CD14-positive monocyte (primary cell): ENCODE data around the gene DIS3L2. TPM values are rescaled to one million over a fixed set of nuclear protein-coding genes. Genes with fewer than 3 reads are reported as not detected.

Experiments used
- DNase-seq, 3 donors: peaks; one replicate each; pipeline ENCODE4 v3.0.0-alpha.2; 2011 to 2022
- H2AFZ ChIP-seq: 2 replicates; pipeline ENCODE4 v1.6.0; 2012; ENCODE audit warnings: mild to moderate bottlenecking, low read depth, low read length, inconsistent platforms; ENCODE audit not compliant: insufficient read depth, poor library complexity, severe bottlenecking
- H3K27ac ChIP-seq, 2 donors: 1 replicate in 1 of 2; 2 replicates in 1 of 2; pipeline ENCODE4 v1.5.1; 2012 to 2013; ENCODE audit warnings: low read length in 2 of 2, control low read depth in 1 of 2, inconsistent platforms in 1 of 2, low read depth in 1 of 2, mild to moderate bottlenecking in 1 of 2
- H3K27me3 ChIP-seq, 2 donors: one replicate each; pipeline versions ENCODE4 v1.6.0 to v1.6.1; 2011 to 2013; ENCODE audit warnings: low read length in 2 of 2; ENCODE audit not compliant: control insufficient read depth in 2 of 2, insufficient read depth in 2 of 2
- H3K36me3 ChIP-seq, 2 donors: replicated peaks in 1 of 2; 1 replicate in 1 of 2; 2 replicates in 1 of 2; pipeline versions ENCODE4 v1.5.1 to v1.6.1; 2012 to 2013; ENCODE audit warnings: low read length in 2 of 2, control low read depth in 1 of 2, inconsistent platforms in 1 of 2, mild to moderate bottlenecking in 1 of 2; ENCODE audit not compliant: insufficient read depth in 2 of 2, control insufficient read depth in 1 of 2
- H3K4me1 ChIP-seq, 2 donors: 1 replicate in 1 of 2; 2 replicates in 1 of 2; pipeline versions ENCODE4 v1.5.1 to v1.6.1; 2012 to 2013; ENCODE audit warnings: low read length in 2 of 2, control low read depth in 1 of 2, inconsistent platforms in 1 of 2, mild to moderate bottlenecking in 1 of 2, moderate library complexity in 1 of 2; ENCODE audit not compliant: insufficient read depth in 2 of 2, control insufficient read depth in 1 of 2
- H3K4me2 ChIP-seq: replicated peaks from 2 replicates; pipeline ENCODE3; 2012; ENCODE audit warnings: low read length, moderate library complexity, mild to moderate bottlenecking; ENCODE audit not compliant: poor library complexity, severe bottlenecking; ENCODE audit errors: extremely low read depth
- H3K4me3 ChIP-seq, 3 experiments: fragments of 200-600 bp in 1 of 3; sonication (generic) in 1 of 3; replicated peaks in 1 of 3; 1 replicate in 2 of 3; 2 replicates in 1 of 3; pipeline ENCODE4 v1.5.1; 2011 to 2013; ENCODE audit warnings: low read length in 3 of 3, mild to moderate bottlenecking in 3 of 3, control low read depth in 2 of 3, low read depth in 2 of 3, inconsistent platforms in 1 of 3, moderate library complexity in 1 of 3
- H3K79me2 ChIP-seq: 2 replicates; pipeline ENCODE4 v1.6.0; 2012; ENCODE audit warnings: mild to moderate bottlenecking, control low read depth, inconsistent platforms, low read length, moderate library complexity; ENCODE audit not compliant: insufficient read depth
- H3K9ac ChIP-seq: 2 replicates; pipeline ENCODE4 v1.6.0; 2017; ENCODE audit warnings: low read length, mild to moderate bottlenecking; ENCODE audit not compliant: insufficient read depth, poor library complexity, severe bottlenecking
- H3K9me3 ChIP-seq, 2 donors: replicated peaks in 1 of 2; 1 replicate in 1 of 2; 2 replicates in 1 of 2; pipeline versions ENCODE4 v1.5.1 to v1.6.1; 2012 to 2013; ENCODE audit warnings: low read length in 2 of 2, control low read depth in 1 of 2; ENCODE audit not compliant: control insufficient read depth in 1 of 2, insufficient read depth in 1 of 2
- H4K20me1 ChIP-seq: 2 replicates; pipeline ENCODE4 v1.6.0; 2012; ENCODE audit warnings: mild to moderate bottlenecking, low read length, control low read depth, moderate library complexity; ENCODE audit not compliant: insufficient read depth
- H3K27ac Mint-ChIP-seq, 7 donors: one replicate each; pipeline ENCODE4 v1.8.0; 2020; ENCODE audit warnings: mild to moderate bottlenecking in 7 of 7, mixed read lengths in 7 of 7, moderate library complexity in 6 of 7, inconsistent platforms in 2 of 7
- H3K27me3 Mint-ChIP-seq, 3 donors: one replicate each; pipeline ENCODE4 v1.8.0; 2021 to 2022; ENCODE audit warnings: low read depth in 3 of 3, mild to moderate bottlenecking in 3 of 3, mixed read lengths in 3 of 3, moderate library complexity in 3 of 3, inconsistent platforms in 1 of 3
- H3K36me3 Mint-ChIP-seq, 2 donors: one replicate each; pipeline ENCODE4 v1.8.0; 2020; ENCODE audit warnings: mixed read lengths in 2 of 2, inconsistent platforms in 1 of 2, mild to moderate bottlenecking in 1 of 2
- H3K4me1 Mint-ChIP-seq: one replicate; pipeline ENCODE4 v1.8.0; 2020; ENCODE audit warnings: mild to moderate bottlenecking, mixed read lengths
- H3K4me3 Mint-ChIP-seq, 2 donors: one replicate each; pipeline ENCODE4 v1.8.0; 2020; ENCODE audit warnings: mild to moderate bottlenecking in 2 of 2, mixed read lengths in 2 of 2, moderate library complexity in 1 of 2
- H3K9me3 Mint-ChIP-seq, 7 donors: one replicate each; pipeline ENCODE4 v1.8.0; 2020 to 2022; ENCODE audit warnings: mixed read lengths in 7 of 7, mild to moderate bottlenecking in 6 of 7, moderate library complexity in 6 of 7, inconsistent platforms in 2 of 7
- WGBS: methylation state at CpG from one replicate; pipeline ENCODE4 v1.1.5; 2013; ENCODE audit warnings: missing lambda C conversion rate; ENCODE audit not compliant: insufficient coverage; 5-methylcytosine and 5-hydroxymethylcytosine counted together
- intact Hi-C, 2 donors: fragments of 100-400 bp; cut with micrococcal nuclease; formaldehyde crosslinking; loops; one replicate each; pipeline versions ENCODE4 v1.15.0 to v1.15.1; 2023
- polyA plus RNA-seq, 3 donors: library from polyadenylated mRNA; depleted of rRNA in 1 of 3; unstranded in 2 of 3; stranded (reverse) in 1 of 3; fragments of 300-500 nt in 2 of 3; fragments of >200 nt in 1 of 3; fragmentation: Illumina TruSeq in 2 of 3; gene quantifications; 1 replicate in 2 of 3; 2 replicates in 1 of 3; pipeline ENCODE4 v1.2.3, GENCODE V29; 2012 to 2021
- TF ChIP-seq, protein P1 (sequence below): fragments of 200-600 bp; IDR thresholded peaks from one replicate; pipeline ENCODE4 v1.8.0; 2022; ENCODE audit warnings: antibody characterized with exemption, mild to moderate bottlenecking

DIS3L2 gene
- polyA plus RNA-seq, 3 donors, result 6.0 to 21.7 (median 6.4) TPM

DNA sequence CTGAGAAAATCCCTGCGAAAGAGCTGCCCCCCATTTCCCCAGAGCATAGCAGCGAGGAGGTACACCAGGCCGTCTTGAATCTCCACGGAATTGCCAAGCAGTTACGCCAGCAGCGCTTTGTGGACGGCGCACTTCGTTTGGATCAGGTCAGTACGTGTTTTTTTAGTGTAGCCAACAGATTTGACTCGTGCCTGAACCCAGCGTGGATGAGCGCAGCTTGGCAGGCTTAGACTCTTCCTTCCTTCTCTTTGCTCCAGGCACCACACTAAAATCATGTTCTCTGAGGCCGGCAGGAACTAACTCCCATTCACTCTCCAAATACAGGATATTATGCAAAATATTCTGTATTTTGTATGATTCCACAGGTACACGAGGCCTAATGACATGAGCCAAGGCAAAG lies 301.8 kb downstream of the DIS3L2 start:
- H4K20me1 ChIP-seq, result no peaks in the 10 kb centered on the region
- H3K4me2 ChIP-seq, result no peak overlapping the region
- TF ChIP-seq, protein P1, sequence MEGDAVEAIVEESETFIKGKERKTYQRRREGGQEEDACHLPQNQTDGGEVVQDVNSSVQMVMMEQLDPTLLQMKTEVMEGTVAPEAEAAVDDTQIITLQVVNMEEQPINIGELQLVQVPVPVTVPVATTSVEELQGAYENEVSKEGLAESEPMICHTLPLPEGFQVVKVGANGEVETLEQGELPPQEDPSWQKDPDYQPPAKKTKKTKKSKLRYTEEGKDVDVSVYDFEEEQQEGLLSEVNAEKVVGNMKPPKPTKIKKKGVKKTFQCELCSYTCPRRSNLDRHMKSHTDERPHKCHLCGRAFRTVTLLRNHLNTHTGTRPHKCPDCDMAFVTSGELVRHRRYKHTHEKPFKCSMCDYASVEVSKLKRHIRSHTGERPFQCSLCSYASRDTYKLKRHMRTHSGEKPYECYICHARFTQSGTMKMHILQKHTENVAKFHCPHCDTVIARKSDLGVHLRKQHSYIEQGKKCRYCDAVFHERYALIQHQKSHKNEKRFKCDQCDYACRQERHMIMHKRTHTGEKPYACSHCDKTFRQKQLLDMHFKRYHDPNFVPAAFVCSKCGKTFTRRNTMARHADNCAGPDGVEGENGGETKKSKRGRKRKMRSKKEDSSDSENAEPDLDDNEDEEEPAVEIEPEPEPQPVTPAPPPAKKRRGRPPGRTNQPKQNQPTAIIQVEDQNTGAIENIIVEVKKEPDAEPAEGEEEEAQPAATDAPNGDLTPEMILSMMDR, result no peak
- Mint-ChIP-seq H3K9me3 (no peaks in the 10 kb centered on the region), H3K27me3 (peaks cover 0 to 4% (median 0%) of the 10 kb centered on the region in 3 donors), H3K4me1 (no peaks in the 10 kb centered on the region), H3K36me3 (peaks cover 51 to 55% of the 10 kb centered on the region in 2 donors), H3K27ac (no peak overlapping the region), H3K4me3 (no peak overlapping the region)
- peaks cover 15 to 58% of the 10 kb centered on the region in 2 donors for H3K36me3 ChIP-seq
- no peak overlapping the region for H3K9ac ChIP-seq
- H3K27ac ChIP-seq, result no peak overlapping the region
- intact Hi-C loops, result no loop called here
- no peak overlapping the region for H3K4me3 ChIP-seq
- H3K9me3 ChIP-seq, result no peaks in the 10 kb centered on the region
- WGBS, result 96% methylated on average over 9 of the region's 15 CpGs
- no peaks in the 10 kb centered on the region for H3K79me2 ChIP-seq
- H3K27me3 ChIP-seq, result no peaks in the 10 kb centered on the region
- H3K4me1 ChIP-seq, result no peaks in the 10 kb centered on the region
- no peak for DNase-seq
- no peak overlapping the region for H2AFZ ChIP-seq

DNA sequence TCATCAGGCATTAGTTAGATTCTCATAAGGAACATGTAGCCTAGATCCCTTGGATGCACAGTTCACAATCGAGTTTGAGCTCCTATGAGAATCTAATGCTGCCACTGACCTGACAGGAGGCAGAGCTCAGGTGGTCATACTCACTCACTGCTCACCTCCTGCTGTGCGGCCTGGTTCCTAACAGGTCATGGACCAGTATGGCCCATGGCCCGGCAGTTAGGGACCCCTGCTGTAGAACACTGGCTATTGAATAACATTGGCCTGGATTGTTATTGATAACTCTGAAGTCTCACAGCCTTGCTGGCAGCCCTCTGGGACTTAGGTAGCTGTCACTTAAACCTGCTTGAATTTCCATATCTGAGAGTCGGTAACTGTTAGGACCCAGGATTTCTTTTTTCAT lies 302.6 kb downstream of the DIS3L2 start:
- Histone ChIP-seq H3K79me2 (no peaks in the 10 kb centered on the region), H4K20me1 (no peaks in the 10 kb centered on the region), H3K36me3 (peaks cover 15 to 65% of the 10 kb centered on the region in 2 donors), H3K27me3 (no peaks in the 10 kb centered on the region), H3K4me3 (no peak overlapping the region), H3K4me2 (no peak overlapping the region), H3K9ac (no peak overlapping the region), H2AFZ (no peak overlapping the region), H3K27ac (no peak overlapping the region), H3K9me3 (no peaks in the 10 kb centered on the region), H3K4me1 (no peaks in the 10 kb centered on the region)
- Mint-ChIP-seq H3K27me3 (peaks cover 0 to 4% (median 0%) of the 10 kb centered on the region in 3 donors), H3K36me3 (peaks cover 52 to 58% of the 10 kb centered on the region in 2 donors), H3K9me3 (no peaks in the 10 kb centered on the region), H3K4me3 (no peak overlapping the region), H3K4me1 (no peaks in the 10 kb centered on the region), H3K27ac (no peak overlapping the region)
- TF ChIP-seq, protein P1, result no peak
- DNase-seq, result no peak
- WGBS, result 92% methylated on average over 1 of the region's 4 CpGs
- intact Hi-C loops, result no loop called here
